ENCODE results near the gene RGS1.
"Not testable (repeated sequence)": the region's sequence is repeated elsewhere in the genome, so short reads cannot be mapped to it uniquely, and the experiment has no call there.

Gene RGS1, protein sequence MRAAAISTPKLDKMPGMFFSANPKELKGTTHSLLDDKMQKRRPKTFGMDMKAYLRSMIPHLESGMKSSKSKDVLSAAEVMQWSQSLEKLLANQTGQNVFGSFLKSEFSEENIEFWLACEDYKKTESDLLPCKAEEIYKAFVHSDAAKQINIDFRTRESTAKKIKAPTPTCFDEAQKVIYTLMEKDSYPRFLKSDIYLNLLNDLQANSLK

DNA sequence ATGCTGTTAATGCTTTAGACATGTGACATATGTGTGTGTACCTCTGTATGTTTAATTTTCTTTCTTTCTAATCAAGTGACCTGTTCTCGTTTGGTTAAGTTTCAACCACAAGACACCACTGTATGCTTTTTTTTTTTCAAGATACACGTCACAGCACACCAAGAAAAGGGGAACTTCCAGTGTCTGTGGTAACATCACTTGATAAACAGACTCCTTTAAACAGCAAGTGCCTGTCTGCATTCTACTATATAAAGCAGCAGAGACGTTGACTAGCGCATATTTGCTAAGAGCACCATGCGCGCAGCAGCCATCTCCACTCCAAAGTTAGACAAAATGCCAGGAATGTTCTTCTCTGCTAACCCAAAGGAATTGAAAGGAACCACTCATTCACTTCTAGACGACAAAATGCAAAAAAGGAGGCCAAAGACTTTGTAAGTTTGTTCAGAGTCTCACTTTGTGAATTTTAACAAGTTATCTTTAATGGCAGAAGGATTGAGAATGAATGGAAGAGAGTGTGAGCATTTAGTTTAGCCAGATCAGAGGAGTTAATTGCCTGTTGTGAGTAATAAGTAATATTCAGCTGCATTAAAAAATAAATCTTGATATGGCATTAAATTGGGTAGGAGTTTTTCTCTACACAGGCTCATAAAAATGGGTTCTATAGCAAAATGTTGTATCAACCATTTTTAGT lies at the start of gene RGS1:
Gene RGS1, plus strand, starts transcription at position 275 of the 691 bp plus-strand sequence. Its CDS starts 20 bp downstream, at position 295.
- DNase-seq (ENCODE audit: low spot score): no peak

DNA sequence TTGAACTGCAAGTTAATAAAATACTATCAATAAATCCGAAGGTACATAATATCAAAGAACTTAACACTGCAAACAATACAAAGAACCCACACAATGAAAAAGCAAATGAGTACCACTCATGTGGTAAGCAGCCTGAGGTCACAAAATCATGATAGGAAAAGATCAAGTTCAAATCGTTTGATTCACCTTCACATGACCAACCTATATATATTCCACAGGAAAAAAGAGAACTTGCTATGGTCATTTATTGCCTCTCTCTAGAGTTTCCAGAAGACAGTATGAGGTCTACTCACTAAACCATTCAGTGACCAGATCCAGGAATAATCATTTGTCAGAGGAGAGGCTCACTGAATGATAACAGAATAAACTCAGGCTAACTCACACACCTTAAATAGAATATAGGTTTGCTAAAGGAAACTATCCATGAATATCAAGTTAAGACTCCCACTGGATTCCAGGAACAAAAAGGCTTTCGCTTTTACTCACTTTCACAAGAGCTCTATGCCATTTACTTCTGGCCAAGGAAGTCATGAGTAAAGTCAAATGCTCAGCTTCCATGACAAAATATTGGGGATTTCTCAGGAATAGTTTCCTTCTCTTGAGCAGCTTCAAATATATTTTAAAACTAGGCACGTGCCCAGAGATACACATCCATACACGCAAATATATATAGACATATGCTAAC lies 48.3 kb upstream of the RGS1 start:
- DNase-seq (ENCODE audit: low spot score): no peak

DNA sequence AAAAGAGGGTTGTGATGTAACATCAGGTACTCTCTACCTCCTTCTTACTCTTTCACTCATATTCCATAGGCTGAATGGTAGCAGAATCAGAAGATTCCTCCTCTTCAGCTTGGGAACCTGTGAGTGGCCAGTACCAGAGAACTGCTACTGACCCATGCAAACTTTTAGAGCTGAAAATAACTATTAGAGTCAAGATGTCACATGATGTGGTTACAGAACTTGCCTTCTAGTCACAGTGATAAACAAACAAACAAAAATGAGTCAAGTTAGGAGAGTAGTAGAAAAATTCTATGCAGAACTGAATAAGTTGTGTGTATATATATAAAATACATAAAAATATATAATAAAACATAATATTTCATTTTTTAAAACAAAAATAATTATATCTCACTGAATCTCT lies 47.6 kb upstream of the RGS1 start:
- no peak for DNase-seq (ENCODE audit: low spot score)

DNA sequence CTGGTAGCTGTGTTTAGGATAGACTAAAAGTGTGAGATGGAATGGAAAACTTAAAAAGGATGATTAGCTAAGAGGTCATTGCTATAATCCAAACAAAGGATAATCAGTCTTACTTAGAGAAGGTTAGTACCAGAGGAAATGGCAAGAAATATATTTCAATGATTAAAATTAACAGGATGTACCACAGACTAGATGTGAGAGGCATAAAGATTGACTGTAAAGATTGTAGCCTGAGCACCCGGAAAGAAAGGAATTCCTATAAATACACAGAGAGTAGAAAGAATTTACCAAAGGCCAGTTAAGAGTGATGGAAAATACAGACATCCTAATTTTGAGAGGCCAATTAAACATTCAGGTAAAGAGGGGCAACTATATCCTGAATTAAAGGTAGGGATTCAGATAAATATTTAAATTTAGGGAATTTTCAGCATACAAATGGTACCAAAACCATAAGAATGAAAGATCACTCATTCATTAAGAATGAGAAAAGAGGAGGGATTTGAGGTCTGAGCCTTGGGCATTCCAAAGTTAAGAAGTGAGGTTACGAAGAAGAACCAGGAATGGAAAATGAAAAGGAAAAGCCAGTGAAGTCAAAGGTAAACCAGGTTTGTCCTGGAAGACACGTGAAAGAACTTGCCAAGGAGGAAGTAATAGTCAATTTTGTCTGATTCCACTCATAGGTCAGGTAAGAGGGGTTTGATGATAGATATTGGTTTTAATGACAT lies 46.4 kb upstream of the RGS1 start:
- DNase-seq (ENCODE audit: low spot score): no peak

DNA sequence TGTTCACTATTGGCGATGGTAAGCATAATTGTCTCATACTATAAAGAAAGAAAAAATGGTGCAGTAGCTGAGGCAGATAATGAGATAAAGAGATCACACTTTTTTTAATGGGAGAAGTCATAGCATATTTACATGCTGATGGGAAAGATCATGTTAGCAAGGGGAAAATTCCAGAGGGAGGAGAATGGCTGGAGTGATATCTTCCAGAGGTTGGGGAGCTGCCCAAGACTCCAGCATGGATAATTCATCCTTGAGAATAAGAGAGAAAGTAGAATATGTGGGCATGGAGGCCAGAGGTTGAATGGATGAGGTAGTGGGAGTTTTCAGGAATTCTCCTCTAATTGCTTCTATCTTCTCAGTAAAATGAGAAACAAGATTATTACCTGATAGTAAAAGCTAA lies 45.8 kb upstream of the RGS1 start:
- DNase-seq (ENCODE audit: low spot score): no peak

DNA sequence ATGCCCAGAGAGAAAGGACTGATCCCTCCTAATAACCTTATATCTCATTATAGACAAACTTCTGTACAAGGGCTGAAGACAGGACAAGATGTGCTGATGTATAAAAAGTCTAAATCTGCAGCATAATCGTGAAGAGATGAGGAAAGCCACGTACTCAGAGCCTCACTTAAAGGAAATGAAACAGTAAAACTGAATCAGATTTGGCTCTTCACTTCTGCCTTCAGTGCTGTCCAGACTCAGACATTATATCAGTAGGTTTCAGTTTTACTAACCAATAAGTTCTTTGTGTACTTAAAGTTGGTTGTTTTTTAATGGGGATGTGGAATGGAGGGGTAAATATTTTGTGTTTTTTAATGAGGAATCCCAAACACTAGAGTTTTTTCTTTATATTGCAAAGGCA lies 45.3 kb upstream of the RGS1 start:
- DNase-seq (ENCODE audit: low spot score): no peak

DNA sequence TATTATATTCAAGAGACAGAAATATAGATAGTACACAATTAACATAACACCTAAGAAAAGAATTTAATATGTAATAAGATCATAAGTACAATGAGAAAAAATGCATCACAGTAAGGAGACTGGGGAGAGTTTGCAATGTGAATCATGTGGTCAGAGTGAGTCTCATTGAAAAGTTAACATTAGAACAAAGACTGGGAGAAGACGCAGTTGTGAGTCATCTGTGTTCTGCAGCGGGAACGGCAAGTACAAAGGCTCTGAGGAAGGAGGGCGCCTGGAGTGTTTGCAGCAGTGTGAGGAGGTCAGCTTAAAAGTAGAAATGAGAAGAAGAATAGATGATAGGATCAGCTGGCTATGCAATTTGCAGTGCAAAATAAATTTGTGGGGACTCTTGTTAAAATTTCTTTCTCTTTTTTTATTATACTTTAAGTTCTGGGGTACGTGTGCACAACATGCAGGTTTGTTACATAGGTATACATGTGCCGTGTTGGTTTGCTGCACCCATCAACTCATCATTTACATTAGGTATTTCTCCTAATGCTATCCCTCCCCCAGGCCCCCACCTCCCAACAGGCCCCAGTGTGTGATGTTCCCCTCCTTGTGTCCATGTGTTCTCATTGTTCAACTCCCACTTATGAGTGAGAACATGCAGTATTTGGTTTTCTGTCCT lies 44.4 kb upstream of the RGS1 start:
- not testable (repeated sequence) for DNase-seq (ENCODE audit: low spot score)

DNA sequence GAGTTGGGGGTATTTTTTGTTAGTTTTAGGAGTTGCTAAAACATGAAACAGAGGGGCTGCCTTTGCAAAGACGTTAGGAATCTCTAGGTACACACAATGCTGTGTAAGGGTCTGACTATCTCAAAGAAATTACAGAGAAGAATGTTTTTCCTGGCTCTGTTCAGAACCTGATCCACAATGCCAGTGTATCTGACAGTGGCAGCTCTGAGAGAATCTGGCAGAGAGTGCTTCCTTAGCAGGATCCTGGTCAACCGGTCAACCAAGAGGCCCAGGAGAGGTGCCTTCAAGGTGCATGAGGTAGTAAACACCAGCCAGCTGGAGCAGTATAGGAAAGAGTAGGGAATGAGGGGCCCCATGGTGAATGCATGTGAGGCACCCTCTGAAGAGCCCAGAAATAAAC lies 40.9 kb upstream of the RGS1 start:
- DNase-seq (ENCODE audit: low spot score): no peak

DNA sequence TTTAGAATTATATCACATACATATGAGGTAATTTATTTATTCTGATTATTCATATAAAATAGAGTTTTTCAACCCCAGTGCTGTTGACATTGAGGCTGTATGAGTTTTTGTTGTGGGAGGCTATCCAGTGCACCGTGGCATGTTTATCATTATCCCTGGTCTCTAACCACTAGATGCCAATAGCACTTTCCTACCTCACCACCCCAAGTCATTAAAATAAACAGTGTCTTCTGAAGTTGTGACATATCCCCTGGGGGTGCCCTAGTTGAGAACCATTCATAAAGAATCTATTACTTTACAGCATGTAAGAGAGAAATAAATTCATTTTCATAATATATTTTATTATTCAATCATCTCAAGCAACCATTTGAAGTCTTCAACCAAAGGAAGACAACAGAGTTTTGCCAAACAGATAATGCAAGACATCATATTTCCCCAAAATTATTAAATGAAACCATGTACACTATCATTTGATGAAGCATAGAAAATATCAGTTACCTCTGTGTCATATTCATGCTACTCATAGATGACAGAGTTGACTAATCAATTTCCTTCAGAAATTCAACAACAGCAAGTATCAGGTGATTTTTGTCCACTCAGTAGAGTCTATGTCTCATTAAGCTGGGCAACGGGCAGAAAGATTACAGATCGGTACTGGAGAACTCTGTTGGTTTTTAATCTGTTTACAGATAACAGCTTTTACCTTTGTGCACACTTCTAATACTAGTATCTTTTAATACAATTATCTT lies 39.5 kb upstream of the RGS1 start:
- DNase-seq (ENCODE audit: low spot score): no peak

DNA sequence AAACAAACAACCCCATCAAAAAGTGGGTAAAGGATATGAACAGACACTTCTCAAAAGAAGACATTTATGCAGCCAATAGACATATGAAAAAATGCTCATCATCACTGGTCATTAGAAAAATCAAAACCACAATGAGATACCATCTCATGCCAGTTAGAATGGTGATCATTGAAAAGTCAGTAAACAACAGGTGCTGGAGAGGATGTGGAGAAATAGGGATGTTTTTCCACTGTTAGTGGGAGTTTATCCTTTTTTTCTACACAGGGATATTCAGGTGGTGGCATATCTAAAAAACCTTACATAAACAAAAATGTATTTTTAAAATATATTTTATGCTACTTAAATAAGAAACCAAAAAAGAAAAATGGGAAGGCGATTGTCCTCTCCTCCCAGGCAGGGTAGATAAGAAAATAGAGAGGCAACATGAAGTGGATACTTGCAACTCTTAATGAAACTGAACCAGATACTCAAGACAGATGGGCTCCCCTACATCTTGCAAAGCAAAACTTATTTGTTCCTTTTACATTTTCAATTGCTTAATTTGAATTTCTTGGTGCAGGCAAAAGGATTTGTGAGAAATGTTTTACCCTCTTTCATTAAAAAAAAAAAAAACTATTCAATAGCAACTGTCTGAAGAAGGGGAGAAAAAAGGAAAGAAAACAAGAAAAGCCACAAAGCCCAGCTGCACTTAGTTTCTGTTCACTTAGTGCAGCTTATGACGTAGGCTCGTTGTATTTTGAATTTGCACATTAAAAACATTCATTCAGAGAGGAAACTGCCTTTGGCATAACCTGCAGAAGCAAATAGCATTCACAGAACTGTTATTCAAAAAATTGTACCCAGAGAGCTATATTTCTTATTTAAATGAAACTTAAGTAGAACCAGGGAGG lies 36.9 kb upstream of the RGS1 start:
- no peak for DNase-seq (ENCODE audit: low spot score)

DNA sequence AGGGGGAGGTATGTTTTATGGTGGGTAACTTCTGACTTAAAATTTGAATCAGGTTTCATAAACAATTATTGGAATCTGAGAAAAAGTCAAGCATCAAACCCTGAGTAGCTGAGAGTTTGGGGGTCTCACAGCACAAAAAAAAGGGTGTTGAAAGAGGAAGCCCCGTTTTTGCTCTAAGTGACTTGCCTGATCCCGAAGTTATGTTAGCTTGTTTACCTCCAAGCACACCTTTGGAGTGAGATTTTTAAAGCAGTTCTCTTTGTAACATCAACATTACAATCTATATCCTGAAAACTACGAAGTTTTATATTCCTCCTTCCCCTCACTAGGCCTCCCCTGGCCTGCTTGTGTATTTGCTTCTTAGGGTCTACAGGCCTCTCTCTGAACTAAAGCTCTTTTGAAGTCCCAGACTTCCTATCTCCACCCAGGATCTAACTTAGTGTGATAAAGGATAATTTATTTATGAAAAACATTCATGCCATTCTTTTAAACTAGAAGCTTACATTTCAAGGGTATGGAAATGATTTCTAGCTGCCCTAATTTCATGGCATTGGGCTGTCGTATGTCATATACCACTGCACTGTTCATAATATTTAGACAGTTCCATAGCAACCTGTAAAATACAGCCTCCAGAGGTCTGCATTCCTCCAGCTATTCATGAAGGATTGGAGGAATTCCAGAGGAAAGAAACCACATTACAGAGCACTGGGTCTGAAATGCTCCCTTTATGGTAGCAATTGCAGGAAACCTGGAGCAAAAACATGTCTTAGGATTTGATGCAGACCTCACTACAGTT lies 36.1 kb upstream of the RGS1 start:
- DNase-seq (ENCODE audit: low spot score): peak; percentile 9

DNA sequence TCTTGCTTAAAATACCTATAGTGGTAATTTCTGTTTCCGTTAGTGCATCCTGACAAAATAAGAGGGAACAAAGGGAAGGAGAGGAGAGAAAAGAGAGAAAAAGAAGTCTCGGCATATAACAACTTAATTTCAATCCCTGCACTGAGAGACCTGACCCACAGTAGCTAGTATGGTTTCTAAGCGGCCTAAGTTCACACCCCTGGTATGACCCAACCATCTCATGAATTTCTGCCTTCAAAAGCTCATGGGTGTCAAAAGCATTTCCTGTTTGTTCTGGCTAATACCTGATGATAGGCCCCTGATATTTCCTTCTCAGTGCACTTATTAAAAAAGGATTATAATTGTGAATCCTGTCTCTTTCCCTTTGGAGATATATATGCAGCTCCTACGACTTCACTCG lies 32.1 kb upstream of the RGS1 start:
- no peak for DNase-seq (ENCODE audit: low spot score)

DNA sequence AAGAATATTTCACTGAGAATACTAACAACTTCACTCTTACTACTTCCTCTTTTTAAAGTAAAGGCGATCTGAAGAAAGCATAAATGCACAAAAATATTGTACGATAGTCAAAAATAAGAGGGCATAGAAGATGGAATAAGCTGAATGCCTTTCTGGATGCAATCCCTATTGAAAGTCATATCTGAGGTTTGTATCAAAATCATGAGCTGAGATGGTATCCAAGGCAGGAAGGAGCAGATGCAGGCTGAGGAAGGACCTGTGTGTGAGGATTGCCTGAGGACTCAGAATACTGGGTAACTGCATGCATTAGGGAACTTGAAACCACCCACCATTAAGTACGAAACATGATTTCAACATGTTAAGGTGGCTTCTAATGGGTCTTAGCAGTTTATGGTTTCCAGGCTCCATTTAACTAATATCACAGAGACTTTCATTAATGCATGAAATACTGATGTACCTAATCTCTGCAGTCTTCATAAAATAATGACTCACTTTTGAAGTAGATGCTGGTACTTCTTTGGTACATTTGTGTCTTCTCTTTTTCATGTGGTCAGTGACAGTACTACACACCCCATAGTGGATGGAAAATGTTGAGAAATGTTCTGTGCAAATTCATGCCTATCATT lies 29.6 kb upstream of the RGS1 start:
- DNase-seq (ENCODE audit: low spot score): no peak

DNA sequence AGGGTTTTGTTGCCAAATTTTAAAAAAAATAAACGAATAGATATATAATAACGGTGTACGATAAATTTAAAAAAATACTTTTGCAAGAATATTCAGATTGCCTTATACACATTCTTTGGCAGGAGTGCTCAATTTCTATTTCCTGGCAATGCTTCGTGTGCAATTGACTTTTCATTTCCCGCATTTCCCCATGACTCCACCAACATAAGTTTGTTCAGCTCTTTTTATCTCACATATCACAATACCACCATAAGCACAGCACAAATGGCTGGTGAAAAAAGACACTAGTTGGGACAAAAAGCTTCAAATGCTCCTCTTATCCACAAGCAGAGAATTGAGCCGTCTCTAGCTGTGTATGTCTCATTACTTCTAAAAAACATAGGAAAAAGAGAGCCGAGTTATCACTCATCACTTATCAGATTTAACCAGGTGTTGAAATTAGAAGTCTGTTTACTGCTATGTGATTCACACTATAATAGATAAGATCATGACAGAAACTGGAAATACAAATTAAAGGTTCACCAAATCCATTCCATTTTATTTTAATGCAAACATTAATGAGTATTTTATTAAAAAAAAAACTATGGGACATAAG lies 28.9 kb upstream of the RGS1 start:
- no peak for DNase-seq (ENCODE audit: low spot score)

DNA sequence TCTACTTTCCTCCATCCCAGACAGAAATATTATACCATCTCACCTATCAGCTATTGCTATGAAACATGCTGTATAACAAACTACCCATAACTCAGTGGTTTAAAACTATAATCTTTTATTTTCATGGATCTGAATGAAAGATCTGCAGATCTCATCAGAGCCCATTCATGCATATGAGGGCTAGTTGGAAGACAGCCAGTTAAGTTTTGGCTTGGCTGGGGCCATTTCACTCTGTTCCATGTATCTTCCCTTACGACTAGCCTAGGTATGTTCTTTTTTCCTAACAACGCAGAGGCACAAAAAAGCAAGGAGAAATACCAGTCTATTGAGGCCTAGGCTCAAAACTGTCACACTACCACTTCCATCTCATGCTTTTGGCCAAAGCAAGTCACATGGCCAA lies 28.1 kb upstream of the RGS1 start:
- no peak for DNase-seq (ENCODE audit: low spot score)

DNA sequence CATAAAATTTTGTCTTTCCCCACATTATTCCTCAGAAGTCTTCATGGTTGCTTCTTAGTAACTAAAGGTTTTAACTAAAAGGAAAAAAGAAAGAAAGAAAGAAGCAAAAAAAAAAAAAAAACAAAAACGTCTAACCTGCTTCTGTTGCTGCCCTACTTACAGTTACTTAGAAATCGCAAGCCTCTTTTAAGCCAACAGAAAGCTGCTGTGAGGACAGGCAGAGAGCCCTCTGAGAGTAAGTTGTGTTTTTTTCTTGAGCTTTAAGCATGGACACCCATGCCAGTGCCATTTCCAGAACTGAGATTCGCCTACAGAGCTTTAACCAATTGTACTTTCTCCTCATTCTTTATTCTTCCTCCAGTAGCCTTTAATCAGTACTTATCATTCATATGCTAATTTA lies 25.6 kb upstream of the RGS1 start:
- DNase-seq (ENCODE audit: low spot score): no peak

DNA sequence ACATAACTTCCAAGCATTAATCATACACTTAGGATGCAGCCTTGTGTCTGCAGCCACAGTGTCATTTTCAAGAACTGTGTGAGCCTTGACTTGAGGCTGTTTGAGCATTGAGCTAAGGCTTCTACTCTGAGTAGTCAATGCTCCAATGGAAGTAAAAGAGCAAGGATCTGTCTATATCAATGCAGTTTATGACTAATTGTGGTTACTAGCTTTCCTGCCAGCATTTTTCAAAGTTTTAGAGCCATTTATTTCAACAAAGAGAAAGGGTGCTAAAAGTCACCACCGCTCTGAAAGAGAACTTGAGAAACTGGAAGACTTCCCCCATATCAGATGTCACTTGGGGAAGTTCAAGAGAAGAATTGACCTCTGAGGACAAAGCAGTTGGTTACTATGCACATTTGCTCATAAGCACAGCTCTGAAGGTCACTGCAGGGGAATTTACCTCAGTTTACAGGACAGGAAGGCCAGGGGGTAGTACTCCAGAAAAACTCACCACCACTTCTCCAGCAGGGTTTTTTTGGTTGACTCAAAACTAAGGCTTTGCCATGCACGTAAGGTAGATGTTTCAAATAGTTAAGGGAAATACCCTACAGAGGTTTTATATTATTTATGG lies 24.5 kb upstream of the RGS1 start:
- no peak for DNase-seq (ENCODE audit: low spot score)

DNA sequence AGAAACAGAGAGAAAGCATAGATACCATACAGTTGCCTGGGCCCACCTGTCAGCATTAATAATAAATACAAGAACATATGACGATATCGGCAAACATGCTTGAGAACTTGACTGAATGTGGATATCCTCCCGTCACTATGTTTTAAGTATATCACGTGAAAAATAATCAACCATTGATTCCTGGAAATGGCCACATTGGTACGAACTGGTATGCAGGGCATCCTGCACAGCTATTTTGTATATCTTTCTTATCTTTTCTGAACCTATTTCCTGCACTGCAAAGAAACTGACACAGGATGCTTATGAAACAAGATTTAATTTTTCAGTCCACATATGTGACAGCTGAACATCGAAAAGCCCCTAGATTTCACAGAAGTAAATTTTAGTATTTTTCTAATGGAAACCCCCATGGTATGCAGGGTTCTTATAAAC lies 22.8 kb upstream of the RGS1 start:
- DNase-seq (ENCODE audit: low spot score): no peak

Data from HuH-7 (cell line).